Epidermal melanocyte (primary cell): Measurements from ENCODE around the gene EIF5.

Source experiments
- DNase-seq: peaks from one replicate; pipeline ENCODE4 v3.0.0; 2011; ENCODE audit warnings: low spot score; ENCODE audit not compliant: insufficient read length

The EIF5 gene

GRCh38 chr14:103308717-103309616, 25.1 kb upstream of the EIF5 start:
- no peak for DNase-seq

DNA sequence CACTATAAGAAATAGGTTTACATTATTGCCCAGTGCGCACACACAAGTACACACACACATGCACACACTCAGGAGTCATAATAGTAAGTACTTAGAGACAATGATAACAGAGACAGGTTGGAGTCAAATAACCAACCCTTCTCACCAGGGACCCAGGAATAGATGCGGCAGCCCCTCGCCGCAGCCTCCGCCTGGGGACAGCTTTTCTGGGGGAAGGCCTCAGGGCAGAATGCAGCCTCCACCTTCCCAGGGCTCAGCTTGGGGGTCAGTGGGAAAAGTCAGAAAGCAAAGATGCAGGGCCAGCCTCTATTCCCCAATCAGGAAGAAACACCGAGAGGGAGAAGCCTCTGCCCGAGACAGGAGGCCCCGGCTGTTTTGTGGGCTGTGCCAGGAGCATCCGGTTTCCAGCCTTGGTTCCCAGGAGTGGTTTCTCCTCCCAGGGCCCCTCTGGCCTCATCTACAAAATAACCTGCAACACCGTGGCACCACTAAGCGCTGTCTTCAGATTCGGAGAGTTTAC, 23.4 kb upstream of the EIF5 start:
- DNase-seq: no peak

- no peak for DNase-seq
Observed at GRCh38 chr14:103311171-103311997, 22.7 kb upstream of the EIF5 start.

DNA sequence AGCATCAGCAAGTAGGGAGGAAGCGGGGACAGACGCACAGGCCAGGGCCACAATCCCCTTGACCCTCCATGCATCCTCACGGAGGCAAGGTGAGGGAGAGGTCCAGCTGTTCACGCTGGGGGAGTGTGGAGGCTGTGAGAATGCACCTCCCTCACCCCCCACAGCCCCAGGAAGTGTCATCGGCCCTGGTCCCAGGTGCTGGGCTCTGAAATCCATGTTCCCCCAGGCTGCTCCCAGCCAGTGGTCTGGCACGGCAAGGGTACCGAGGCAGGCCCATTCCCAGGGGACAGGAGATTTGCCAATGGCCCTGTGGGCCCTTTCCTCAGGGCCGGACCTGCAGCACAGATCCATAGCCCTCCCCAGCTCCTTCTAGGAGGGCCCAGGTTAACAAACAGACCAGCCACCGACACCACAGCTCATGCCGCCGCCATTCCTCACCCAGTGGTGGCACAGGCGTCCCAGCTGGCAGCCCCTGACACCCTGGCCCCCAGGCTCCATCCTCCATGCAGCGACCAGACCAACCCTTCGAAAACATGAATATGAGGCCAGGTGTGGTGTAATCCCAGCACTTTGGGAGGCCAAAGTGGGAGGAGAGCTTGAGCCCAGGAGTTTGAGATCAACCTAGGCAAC, 21.9 kb upstream of the EIF5 start:
- no peak for DNase-seq

DNA sequence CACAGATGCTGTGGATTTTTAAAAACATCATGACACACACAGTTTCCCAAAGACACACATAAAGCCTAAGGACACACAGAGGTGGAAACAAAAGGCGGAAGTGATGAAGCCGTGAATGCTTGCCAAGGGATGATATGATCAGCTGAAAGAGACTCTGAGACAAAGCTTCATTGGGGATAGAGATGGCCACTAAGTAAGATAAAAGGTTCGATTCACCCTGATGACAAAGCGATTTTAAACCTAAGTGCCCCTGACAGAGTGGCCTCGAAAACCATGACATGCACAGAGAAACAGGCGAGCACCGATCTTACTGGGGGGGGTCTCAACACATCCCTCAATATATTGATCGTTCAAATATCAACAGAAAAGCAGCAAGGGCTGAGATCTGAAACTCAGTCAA, 20.3 kb upstream of the EIF5 start:
- DNase-seq: no peak

DNA sequence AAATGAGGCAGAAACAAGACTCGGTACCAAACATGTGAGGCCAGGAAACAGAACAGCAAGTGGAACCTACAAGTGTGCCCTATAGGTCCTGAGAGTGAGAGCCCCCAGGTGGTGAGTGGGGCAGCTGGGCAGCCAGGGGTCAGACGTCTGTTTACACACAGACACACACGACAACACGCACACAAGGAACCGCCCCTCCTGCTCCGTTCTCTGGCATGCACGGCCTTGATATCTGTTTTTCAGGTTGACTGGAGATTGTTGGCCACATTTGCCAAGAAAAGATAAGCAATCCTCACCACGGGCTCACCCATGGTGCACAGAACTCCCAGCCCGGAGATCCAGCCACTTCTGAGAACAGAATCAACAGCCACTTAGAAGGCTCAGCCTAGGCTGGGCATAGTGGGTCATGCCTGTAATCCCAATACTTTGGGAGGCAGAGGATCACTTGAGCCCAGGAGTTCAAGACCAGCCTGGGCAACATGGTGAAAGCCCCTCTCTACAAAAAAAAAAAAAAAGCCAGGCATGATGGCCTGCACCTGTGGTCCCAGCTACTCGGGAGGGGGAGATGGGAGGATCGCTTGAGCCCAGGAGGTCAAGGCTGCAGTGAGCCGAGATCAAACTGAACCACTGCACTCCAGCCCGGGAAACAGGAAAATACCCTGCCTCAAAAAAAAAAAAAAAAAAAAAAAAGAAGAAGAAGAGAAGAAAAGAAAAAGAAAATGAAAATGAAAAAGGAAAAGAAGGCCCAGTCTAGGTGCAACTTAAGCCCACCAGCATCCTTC, 19.4 kb upstream of the EIF5 start:
- no peak for DNase-seq

- no peak for DNase-seq
Observed at GRCh38 chr14:103315351-103315911, 18.6 kb upstream of the EIF5 start.

GRCh38 chr14:103315941-103316340, 18.1 kb upstream of the EIF5 start:
- no peak for DNase-seq

- DNase-seq: no peak
Observed at GRCh38 chr14:103316721-103317121, 17.3 kb upstream of the EIF5 start.

DNA sequence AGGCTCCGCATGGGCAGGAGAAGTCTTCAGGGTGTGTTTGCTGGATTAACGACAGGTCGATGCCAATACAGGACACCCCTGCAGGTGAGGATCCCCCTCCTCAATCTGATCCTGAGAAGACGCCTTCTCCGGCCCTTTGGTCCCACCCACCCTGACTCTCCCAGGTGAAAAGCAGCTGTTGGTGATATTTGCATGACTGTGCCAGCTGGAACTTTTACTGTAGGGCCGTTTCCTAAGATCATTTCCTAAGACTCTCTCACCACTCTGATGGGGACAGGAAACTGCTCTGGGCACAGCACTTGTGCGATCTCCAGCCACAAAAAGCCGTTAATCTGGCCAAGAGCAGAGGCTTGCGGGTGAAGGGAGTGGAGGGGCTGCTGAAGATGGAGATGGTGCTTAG, 16.8 kb upstream of the EIF5 start:
- DNase-seq: no peak

- no peak for DNase-seq
Observed at GRCh38 chr14:103317976-103318580, 16.0 kb upstream of the EIF5 start.

DNA sequence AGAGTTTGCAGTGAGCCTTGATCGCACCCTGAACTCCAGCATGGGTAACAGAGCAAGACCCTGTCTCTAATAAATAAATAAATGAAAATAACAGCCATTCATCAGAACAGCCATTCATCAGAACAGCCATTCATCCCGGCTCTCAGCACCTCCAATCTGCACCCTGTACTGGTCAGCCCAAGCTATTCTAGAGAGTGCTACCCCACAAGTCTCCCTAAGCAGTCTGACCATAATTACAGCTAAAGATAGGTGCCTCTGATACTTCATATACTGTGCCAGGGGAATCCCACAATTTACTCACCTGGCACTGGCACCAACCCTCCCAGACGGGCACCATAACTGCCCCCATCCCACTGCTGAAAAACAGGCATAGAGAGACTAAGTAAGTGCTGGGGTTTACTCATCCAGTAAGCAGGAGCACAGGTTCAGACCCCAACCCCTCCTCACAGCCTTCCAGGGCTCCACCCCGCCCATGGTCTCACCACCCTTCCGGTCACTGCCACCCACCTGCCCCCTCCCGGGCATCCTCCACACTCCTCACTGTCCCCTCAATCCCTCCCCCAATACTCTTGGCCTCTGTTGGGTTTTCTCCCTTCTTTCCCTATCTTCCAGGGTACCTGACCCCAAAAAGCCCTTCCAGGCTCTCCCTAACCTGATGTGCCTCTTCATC, 15.2 kb upstream of the EIF5 start:
- no peak for DNase-seq

GRCh38 chr14:103319422-103319821, 14.6 kb upstream of the EIF5 start:
- DNase-seq: no peak

- no peak for DNase-seq
Observed at GRCh38 chr14:103326078-103326477, 8.0 kb upstream of the EIF5 start.

DNA sequence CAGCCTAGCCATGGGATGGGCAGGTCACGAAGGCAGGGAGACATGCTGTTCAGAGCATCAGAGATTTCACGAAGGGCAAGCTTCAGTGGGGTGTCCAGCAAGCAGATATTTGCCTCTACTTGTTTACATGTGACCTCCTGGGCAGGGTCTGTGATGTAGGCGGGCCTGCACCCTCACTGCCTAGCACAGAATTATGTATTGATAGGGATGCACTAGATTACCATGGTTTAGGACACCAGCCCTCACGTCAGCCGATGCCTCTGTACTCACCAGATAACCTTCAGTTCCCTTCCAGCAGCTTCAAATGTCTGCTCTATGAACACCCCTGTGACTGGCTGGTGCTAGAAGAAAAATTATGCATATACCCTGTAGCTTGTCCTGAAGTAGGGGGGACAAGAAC, 5.1 kb upstream of the EIF5 start:
- no peak for DNase-seq

DNA sequence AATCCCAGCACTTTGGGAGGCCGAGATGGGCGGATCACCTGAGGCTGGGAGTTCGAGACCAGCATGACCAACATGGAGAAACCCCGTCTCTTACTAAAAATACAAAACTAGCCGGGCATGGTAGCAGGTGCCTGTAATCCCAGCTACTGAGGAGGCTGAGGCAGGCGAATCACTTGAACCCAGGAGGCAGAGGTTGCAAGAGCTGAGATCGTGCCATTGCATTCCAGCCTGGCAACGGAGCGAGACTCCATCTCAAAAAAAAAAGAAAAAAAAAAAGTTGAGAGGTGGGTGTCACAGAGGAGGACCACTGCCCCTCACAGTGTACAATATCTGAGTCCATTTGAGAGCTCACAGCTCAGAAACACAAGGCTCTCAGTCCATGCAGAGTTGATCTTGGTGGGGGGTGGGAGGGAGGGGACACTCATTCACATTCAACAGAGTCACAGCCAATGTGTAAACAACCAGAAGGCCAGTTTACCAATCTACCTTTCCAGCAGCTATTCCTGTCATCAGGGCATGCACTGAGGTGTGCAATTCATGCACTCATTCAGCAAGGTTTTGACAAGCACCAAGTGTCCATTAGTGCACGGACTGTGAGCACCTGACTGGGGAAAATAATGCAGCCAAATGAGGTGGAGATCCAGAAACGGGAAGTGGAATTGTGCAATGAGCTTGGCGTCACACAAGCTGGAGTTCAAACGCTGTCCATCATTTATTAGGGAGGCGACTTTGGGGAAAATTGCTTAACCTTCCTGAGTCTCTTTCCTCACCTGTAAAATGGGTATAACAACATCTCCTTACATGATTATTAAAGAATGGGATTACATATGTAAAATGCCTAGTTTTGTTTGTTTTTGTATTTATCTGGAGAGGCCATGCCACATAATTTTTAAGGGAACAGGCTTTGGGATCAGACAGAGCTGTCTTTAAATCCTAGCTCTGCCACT, 4.4 kb upstream of the EIF5 start:
- no peak for DNase-seq

DNA sequence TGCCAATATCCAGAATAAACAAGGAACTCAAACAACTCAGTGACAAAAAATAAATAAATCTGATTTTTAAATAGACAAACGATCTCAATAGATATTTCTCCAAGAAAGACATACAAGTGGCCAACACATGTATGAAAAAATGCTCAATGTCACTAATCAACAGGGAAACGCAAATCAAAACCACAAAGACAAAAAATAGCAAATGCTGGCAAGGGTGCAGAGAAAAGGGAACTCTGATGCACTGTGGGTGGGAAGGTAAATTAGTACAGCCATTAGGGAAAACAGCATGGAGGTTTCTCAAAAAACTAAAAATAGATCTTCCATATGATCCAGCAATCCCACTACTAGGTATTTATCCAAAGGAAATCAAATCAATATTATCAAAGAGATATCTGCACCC, 3.5 kb upstream of the EIF5 start:
- DNase-seq: no peak

DNA sequence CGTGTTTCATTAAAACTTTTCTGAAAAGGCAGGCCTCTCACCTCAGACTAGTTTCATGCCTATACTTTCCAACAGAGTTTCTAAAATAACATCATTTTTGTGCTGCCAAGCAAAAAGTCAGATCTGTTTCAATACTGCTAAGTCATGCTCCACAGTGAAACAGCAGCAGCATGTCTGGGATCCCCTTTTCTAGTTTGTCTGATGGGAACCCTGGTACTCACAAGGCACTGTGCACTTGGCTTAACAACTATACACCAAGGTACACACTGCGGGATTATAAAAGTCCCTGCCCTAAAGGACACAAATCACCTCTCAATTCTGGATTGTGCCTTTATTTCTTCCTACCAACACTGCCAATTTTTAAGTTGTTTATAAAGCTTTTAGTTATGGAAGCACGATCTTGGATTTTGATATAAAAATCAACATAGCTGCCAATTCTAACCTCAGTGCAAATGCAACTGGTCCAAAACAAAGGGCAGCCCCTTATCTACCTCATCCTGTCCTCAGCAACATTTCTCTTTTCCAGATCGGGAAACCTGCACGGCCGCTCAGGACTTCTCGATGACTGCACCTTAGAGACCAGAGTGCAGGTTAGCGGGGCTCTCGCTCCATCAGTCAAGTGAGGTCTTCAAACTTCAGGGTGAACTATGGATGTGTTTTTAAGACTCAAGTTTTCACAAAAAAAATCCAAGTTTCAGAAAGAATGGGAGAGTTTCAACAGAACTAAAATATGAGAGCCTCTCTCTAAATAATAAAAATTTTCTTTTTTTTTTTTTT, 1.7 kb upstream of the EIF5 start:
- no peak for DNase-seq
